HuH-7.5 (cell line): ENCODE measurements around the gene CASP1.

Experiments
- DNase-seq: peaks from one replicate; pipeline ENCODE4 v3.0.0; 2011; ENCODE audit warnings: low spot score

Gene CASP1

DNA sequence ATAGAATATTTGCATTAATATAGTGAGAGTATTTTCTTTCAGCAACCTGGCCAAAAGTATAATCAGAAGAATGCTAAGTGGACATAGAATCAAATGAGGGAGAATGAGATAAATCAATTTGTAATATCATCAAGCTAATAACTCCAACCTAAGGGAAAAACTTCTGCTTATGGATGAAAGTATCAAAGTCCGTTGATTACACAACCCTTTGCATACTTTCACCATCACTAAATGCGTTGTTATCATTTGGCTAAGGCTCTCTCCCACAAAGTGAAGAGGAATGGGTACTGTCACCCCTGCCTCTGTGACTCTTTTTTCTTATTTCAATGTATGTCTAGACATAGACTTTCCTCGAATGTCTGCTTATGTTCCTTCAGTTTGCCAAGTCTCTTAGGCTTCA, 50.1 kb downstream of the CASP1 start:
- DNase-seq: no peak

DNA sequence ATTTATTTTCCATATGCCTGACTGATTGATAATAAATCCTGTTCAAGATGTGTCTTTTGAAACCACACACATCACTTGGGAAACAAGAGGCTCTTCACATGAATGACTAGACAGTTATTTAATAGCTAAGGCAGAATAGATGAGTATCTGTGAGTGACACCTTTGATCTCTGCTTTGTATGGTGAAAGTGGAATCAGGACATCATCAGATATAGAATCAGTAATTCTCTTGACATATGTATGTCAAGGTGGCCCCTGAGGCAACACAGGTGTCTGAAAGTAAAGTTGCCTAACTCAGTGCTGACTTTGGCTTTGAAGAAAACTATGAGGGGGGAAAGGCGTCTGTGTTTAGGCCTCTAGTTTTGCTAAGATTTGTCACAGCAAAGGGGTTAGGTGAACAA, 55.1 kb downstream of the CASP1 start:
- DNase-seq: no peak
